Stomach smooth muscle (tissue), 2 donors: ENCODE data around the gene SUSD2.
A peak's percentile ranks its signal among the peaks of the same experiment; 100 is the strongest.

Experiments used
- H3K27ac ChIP-seq: one replicate; pipeline ENCODE4 v1.7.0; 2013; ENCODE audit warnings: mild to moderate bottlenecking, low read length, inconsistent platforms
- H3K27me3 ChIP-seq, 2 donors: one replicate each; pipeline ENCODE4 v1.7.0; 2013; ENCODE audit warnings: low read length in 2 of 2; ENCODE audit not compliant: insufficient read depth in 2 of 2, control insufficient read depth in 1 of 2
- H3K36me3 ChIP-seq, 2 donors: one replicate each; pipeline ENCODE4 v1.7.0; 2013; ENCODE audit warnings: low read length in 2 of 2; ENCODE audit not compliant: control insufficient read depth in 2 of 2, insufficient read depth in 2 of 2
- H3K4me1 ChIP-seq: one replicate; pipeline ENCODE4 v1.7.0; 2013; ENCODE audit warnings: low read length; ENCODE audit not compliant: control insufficient read depth, insufficient read depth
- H3K4me3 ChIP-seq, 2 donors: one replicate each; pipeline ENCODE4 v1.7.0; 2013; ENCODE audit warnings: low read length in 2 of 2
- H3K9ac ChIP-seq, 2 donors: one replicate each; pipeline ENCODE4 v1.7.0; 2013; ENCODE audit warnings: low read length in 2 of 2, mild to moderate bottlenecking in 1 of 2
- H3K9me3 ChIP-seq, 2 donors: one replicate each; pipeline ENCODE4 v1.7.0; 2013; ENCODE audit warnings: low read length in 2 of 2; ENCODE audit not compliant: control insufficient read depth in 2 of 2
- donor health status: healthy.
- donor health status: Pancreatic carcinoma.

Gene SUSD2

DNA sequence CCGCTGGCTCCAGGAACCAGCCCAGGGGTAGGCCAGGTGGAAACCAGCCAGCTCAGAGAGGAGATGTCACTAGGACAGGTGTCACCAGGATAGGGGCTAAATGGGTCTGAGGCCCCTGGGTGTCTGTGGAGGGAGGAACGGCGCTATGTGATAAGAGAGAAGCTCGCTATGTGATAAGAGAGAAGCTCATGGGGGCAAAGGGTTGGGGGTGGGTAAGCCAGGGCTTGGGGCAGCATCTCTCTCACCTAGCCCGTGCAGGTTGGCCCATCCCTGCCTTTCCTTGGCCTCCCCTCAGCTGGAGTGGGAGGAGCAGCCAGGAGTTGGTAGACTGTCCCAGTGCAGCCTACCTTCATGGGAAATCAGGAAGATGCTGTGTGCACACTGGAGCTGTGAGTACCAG is 26.5 kb upstream of the SUSD2 start:
- Histone ChIP-seq H3K4me3 (peak overlapping the region in 1 of 2 donors; percentile 95), H3K9ac (no peak overlapping the region), H3K27ac (peak overlapping the region; percentile 67), H3K27me3 (no peaks in the 10 kb centered on the region), H3K9me3 (no peaks in the 10 kb centered on the region), H3K36me3 (no peaks in the 10 kb centered on the region), H3K4me1 (peaks cover 73% of the 10 kb centered on the region)

DNA sequence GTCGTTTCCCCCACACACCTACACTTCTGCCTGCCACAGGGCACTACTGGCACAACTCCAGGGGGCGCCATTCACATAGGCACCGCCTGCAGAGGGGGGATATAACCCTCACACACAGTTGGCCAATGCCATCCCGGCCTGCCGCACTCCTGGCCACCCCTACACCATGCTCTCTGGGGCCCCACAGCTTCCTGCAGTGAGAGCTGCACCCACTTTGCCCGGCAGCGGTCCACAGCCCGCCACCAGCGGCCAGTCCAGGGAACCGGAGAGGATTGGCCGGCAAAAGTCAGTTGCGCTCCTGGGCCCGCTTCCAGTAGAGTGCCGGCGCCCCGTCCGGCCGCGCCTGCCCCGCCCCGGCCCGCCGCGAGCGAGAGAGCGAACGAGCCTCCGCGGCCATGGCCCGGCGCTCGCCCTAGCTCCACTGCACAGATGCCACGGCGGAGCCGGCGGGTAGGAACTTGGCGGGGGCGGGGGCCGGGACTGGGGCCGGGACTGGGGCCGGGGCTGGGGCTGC is 25.6 kb upstream of the SUSD2 start:
- peak overlapping the region; percentile 36 to 62 for H3K9ac ChIP-seq
- H3K27me3 ChIP-seq, result no peaks in the 10 kb centered on the region
- H3K9me3 ChIP-seq, result no peaks in the 10 kb centered on the region
- H3K4me1 ChIP-seq, result peaks cover 73% of the 10 kb centered on the region
- no peaks in the 10 kb centered on the region for H3K36me3 ChIP-seq
- H3K27ac ChIP-seq, result peak overlapping the region; percentile 67
- peak overlapping the region; percentile 68 to 95 for H3K4me3 ChIP-seq

DNA sequence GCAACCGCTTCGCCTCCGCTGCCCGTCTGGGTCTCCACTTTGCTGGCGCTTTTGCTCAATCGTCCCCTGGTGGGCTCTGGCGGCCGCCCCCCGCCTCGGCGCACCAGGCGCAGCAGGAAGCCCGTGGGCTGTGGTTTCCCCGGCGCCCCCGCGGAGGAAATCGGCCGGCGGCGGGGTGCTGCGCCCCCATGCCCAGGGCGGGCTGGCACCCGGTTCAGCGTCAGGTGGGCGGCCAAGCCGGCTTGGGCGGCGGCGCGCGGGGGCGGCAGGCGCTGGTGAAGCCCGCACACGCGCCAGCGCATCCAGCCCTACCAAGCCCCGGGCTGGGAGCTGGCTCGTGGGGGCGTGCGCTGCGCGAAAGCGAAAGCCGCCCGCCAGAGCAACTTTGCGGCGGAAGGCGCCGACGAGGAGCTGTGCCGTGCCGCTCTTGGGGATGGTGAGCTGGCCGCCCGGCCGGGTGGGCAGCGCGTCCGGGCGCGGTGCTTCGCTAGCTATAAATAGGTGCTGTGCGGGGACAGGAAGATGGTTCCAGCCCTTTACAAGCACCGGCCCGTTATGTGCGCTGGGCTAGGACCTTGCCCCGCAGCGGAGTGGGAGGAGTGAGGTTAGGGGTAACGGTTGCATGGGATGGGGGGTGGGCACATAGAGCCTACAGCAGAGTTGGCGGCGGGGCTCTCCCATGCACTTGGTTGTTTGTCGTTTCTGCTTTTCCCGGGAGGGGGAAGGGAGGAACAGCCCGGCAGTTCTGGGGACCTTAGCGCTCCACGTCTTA is 25.0 kb upstream of the SUSD2 start:
- H3K9me3 ChIP-seq, result no peaks in the 10 kb centered on the region
- H3K9ac ChIP-seq, result peak overlapping the region; percentile 62 to 72
- peaks cover 74% of the 10 kb centered on the region for H3K4me1 ChIP-seq
- H3K27me3 ChIP-seq, result no peaks in the 10 kb centered on the region
- peak overlapping the region; percentile 90 to 95 for H3K4me3 ChIP-seq
- H3K36me3 ChIP-seq, result peaks cover 2 to 3% of the 10 kb centered on the region in 2 donors
- peak overlapping the region; percentile 67 for H3K27ac ChIP-seq

- Histone ChIP-seq H3K36me3 (peaks cover 2 to 3% of the 10 kb centered on the region in 2 donors), H3K27ac (peak overlapping the region; percentile 67), H3K9ac (peak overlapping the region; percentile 62 to 72), H3K4me3 (peak overlapping the region; percentile 90 to 95), H3K4me1 (peaks cover 83% of the 10 kb centered on the region), H3K9me3 (no peaks in the 10 kb centered on the region), H3K27me3 (no peaks in the 10 kb centered on the region)
Observed at GRCh38 chr22:24156913-24157821, 24.1 kb upstream of the SUSD2 start.

DNA sequence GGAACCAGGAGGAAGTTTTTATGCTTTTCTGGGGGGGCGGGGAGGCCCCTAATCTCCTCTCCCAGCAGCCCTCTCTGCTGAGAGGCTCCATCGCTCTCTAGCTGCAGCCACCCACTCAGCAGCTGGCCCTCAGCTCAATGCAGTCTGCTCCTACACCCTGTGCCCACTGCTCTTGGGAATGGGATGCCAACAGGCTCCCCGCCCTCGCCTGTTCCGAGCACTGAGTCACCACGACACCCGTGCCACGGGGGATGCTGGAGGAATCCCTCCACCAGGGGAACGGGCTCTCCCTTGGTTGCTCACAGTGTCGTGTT is 23.5 kb upstream of the SUSD2 start:
- peak overlapping the region; percentile 13 to 17 for H3K9ac ChIP-seq
- H3K4me1 ChIP-seq, result peaks cover 89% of the 10 kb centered on the region
- H3K4me3 ChIP-seq, result peak overlapping the region in 1 of 2 donors; percentile 95
- peak overlapping the region; percentile 67 for H3K27ac ChIP-seq
- no peaks in the 10 kb centered on the region for H3K27me3 ChIP-seq
- H3K9me3 ChIP-seq, result no peaks in the 10 kb centered on the region
- peaks cover 2 to 3% of the 10 kb centered on the region in 2 donors for H3K36me3 ChIP-seq

DNA sequence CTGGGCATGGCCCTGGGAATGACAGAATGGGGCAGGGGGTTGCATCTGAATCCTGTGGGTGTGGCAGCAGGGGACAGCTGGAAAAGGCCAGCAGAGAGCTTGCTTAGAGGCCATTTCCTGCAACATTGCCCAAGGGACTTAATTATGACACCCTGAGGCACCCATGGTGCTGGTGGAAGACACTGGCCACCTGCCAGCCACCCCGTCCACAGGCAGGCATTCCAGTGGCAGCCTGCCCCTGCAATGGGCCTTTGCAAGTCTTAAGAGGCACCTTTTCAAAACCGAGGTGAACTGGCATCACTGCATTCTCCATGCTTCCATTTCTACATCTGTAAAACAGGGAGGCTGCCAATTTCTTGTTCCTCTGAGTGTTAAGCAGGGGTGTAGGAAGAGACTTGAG is 21.6 kb upstream of the SUSD2 start:
- Histone ChIP-seq H3K9ac (peak overlapping the region in 1 of 2 donors; percentile 15), H3K4me1 (peaks cover 87% of the 10 kb centered on the region), H3K27me3 (no peaks in the 10 kb centered on the region), H3K4me3 (peak overlapping the region in 1 of 2 donors; percentile 40), H3K36me3 (peaks cover 3 to 11% of the 10 kb centered on the region in 2 donors), H3K9me3 (no peaks in the 10 kb centered on the region), H3K27ac (peak overlapping the region; percentile 67)

GRCh38 chr22:24160546-24160945 is 20.7 kb upstream of the SUSD2 start:
- peaks cover 86% of the 10 kb centered on the region for H3K4me1 ChIP-seq
- H3K9ac ChIP-seq, result no peak overlapping the region
- peak overlapping the region; percentile 37 for H3K27ac ChIP-seq
- H3K4me3 ChIP-seq, result no peak overlapping the region
- H3K9me3 ChIP-seq, result no peaks in the 10 kb centered on the region
- H3K36me3 ChIP-seq, result peaks cover 3 to 20% of the 10 kb centered on the region in 2 donors
- no peaks in the 10 kb centered on the region for H3K27me3 ChIP-seq

DNA sequence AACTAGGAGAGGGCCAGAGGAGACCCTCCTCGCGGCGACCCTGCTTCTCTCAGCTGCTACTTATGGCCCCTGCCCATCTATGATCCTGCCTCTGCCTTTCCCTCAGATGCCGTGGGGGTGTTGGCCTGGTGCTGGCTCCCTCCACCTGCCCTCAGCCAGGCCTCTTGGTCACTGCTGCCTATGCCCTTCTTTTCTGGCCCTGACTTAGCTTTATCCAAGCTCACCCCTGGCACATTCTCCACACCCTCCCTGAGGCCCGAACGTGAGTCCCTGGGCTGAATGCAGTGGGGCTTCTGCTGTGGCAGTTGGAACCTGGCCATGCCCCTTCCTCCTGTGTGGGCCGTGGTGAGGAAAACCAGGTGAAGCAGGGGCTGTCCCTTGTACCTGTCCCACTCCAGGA is 19.8 kb upstream of the SUSD2 start:
- H3K27ac ChIP-seq, result peak overlapping the region; percentile 37
- peaks cover 84% of the 10 kb centered on the region for H3K4me1 ChIP-seq
- H3K27me3 ChIP-seq, result no peaks in the 10 kb centered on the region
- peaks cover 4 to 29% of the 10 kb centered on the region in 2 donors for H3K36me3 ChIP-seq
- peak overlapping the region in 1 of 2 donors; percentile 8 for H3K4me3 ChIP-seq
- peak overlapping the region in 1 of 2 donors; percentile 37 for H3K9ac ChIP-seq
- H3K9me3 ChIP-seq, result no peaks in the 10 kb centered on the region

- Histone ChIP-seq H3K4me3 (peak overlapping the region in 1 of 2 donors; percentile 8), H3K9ac (peak overlapping the region in 1 of 2 donors; percentile 37), H3K27ac (peak overlapping the region; percentile 37), H3K27me3 (no peaks in the 10 kb centered on the region), H3K9me3 (no peaks in the 10 kb centered on the region), H3K36me3 (peaks cover 7 to 32% of the 10 kb centered on the region in 2 donors), H3K4me1 (peaks cover 83% of the 10 kb centered on the region)
Observed at GRCh38 chr22:24161909-24162308, 19.4 kb upstream of the SUSD2 start.

DNA sequence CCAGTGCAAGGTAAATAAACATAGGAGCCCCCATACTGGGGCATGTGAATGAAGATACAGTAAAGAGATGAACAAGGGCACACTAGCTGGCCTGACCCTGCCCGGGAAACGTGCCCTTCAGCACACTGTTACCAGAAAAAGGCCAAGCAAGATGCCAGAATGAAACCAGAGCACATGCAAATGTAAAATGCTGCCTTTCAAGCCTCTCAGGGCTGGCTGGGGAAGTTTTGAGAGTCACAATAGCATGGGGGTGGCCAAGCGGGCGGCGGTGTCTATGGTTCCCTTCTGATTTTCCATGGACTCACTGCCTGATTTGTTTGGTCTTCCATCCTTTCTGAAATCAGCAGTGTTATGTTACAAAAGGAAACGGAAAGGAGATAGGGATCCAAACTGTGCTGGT is 18.9 kb upstream of the SUSD2 start:
- H3K4me3 ChIP-seq, result peak overlapping the region in 1 of 2 donors; percentile 15
- no peaks in the 10 kb centered on the region for H3K27me3 ChIP-seq
- H3K27ac ChIP-seq, result peak overlapping the region; percentile 55
- H3K9me3 ChIP-seq, result no peaks in the 10 kb centered on the region
- peak overlapping the region; percentile 23 to 47 for H3K9ac ChIP-seq
- peaks cover 77% of the 10 kb centered on the region for H3K4me1 ChIP-seq
- H3K36me3 ChIP-seq, result peaks cover 7 to 36% of the 10 kb centered on the region in 2 donors
